HFF-Myc (cell line): ENCODE data around the gene ENDOG.
A peak's percentile ranks its signal among the peaks of the same experiment; 100 is the strongest.

ENCODE experiments used
- DNase-seq: peaks from one replicate; pipeline ENCODE4 v3.0.0-alpha.2; 2011; ENCODE audit warnings: low read depth; ENCODE audit errors: extremely low read depth
- H3K4me3 ChIP-seq: replicated peaks from 2 replicates; pipeline ENCODE4 v1.5.1; 2011; ENCODE audit warnings: low read depth, mild to moderate bottlenecking, control low read depth, low read length
- TF ChIP-seq, protein P1 (sequence below): IDR thresholded peaks from 2 replicates; pipeline ENCODE4 v1.5.1; 2012; ENCODE audit warnings: mild to moderate bottlenecking, low read depth, low read length, control low read depth; ENCODE audit errors: missing control alignments

Gene ENDOG

DNA sequence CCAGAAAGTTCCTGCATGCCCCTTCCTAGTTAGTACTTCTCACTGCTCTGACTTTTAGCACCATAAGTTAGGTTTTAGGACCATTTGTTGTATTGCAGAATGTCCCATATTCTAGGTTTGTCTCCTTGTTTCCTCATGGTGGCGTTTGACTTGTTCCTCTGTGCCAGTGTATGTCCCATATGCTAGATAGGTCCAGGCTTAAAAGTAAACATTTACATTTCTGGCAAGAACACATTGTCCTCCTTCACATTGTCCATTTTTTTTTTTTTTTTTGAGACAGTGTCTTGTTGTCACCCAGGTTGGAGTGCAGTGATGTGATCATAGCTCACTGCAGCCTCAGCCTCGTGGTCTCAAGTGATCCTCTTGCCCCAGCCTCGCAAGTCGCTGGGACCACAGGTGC lies 15.8 kb upstream of the ENDOG start:
- H3K4me3 ChIP-seq = no peak overlapping the region
- TF ChIP-seq, protein P1, sequence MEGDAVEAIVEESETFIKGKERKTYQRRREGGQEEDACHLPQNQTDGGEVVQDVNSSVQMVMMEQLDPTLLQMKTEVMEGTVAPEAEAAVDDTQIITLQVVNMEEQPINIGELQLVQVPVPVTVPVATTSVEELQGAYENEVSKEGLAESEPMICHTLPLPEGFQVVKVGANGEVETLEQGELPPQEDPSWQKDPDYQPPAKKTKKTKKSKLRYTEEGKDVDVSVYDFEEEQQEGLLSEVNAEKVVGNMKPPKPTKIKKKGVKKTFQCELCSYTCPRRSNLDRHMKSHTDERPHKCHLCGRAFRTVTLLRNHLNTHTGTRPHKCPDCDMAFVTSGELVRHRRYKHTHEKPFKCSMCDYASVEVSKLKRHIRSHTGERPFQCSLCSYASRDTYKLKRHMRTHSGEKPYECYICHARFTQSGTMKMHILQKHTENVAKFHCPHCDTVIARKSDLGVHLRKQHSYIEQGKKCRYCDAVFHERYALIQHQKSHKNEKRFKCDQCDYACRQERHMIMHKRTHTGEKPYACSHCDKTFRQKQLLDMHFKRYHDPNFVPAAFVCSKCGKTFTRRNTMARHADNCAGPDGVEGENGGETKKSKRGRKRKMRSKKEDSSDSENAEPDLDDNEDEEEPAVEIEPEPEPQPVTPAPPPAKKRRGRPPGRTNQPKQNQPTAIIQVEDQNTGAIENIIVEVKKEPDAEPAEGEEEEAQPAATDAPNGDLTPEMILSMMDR = no peak
- DNase-seq = no peak

DNA sequence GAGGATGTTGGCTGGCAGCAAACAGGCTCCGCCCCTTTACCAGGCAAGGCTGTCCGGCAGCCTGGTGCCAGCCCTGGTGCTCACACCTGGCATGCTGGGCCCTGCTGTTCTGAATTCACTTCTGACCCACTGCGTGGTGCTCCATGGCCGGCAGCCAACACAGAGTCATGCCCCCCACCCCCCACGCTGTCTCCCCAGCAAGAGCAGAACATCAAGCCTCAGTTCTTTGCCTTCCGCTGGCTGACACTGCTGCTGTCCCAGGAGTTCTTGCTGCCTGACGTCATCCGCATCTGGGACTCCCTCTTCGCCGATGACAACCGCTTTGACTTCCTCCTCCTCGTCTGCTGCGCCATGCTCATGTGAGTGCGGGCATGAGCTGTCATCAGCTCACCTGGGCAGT lies 12.6 kb upstream of the ENDOG start:
- TF ChIP-seq, protein P1 = no peak
- H3K4me3 ChIP-seq = no peak overlapping the region
- no peak for DNase-seq

DNA sequence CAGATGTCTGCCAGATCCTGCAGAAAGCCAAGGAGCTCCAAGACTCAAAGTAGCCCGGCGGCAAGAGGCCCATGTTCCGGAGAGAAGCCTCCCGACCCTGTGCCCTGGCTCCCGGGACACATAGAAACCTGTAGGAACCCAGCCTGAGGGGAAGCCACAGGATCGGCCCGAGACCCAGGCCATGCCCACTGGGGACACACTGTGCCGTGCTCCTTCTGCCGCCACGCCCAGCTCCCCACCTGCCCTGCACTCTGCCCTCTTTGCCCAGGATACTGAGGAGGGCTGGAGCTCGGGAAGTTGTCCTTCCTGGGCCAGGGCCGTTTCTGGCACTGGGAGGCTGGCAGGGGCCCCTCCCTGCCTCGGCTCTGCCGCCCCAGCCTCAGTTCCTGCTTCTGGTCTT lies 10.5 kb upstream of the ENDOG start:
- H3K4me3 ChIP-seq = no peak overlapping the region
- TF ChIP-seq, protein P1 = no peak
- DNase-seq = no peak

DNA sequence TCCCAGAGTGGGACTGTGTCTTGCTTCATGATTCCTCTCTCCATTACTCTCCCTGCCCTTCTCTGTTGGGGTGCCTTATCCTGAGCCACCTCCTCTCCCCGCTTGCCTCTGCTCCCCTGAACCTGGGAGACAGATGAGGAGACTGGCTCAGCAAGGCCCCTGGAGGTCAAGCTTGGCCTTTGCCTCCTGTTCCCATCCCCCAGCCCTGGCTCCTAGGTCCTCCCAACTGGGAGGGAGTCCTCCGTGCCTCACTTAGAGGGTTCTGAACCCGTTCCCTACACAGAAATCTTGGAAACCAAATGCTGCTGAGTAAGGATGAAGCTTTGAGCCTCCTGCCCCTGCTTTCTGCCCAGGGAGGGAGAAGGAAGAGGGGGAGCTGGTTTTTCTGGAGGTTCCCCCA lies 9.8 kb upstream of the ENDOG start:
- no peak overlapping the region for H3K4me3 ChIP-seq
- TF ChIP-seq, protein P1 = no peak
- no peak for DNase-seq

DNA sequence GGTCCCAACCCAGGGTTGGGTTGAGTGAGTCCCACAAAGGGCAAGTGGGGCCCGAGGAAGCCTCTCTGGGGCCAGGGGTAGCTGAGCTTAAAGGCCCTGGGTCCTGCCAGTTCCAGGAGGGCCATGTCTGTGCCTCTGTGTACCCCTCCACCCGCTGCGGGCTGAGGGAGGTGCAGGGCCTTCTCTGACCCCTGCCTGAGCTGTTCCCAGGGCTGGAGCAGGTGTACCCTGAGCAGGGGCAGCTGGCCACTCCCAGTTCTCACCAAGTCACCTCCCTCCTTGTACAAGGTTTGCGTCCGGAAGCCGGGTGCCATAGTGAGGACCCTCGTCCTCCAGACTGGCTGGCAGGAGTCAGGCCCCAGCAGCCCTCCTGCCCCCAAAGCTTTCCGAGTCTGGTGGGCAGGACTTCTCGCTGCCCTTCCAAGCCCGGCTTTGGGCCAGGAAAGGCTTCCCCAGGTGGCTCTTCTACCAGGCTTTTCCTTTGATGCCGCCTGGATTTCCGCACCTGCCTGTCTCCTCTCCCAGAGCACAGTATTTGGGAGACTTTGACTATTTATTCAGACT lies 9.2 kb upstream of the ENDOG start:
- TF ChIP-seq, protein P1 = no peak
- no peak for DNase-seq
- no peak overlapping the region for H3K4me3 ChIP-seq

DNA sequence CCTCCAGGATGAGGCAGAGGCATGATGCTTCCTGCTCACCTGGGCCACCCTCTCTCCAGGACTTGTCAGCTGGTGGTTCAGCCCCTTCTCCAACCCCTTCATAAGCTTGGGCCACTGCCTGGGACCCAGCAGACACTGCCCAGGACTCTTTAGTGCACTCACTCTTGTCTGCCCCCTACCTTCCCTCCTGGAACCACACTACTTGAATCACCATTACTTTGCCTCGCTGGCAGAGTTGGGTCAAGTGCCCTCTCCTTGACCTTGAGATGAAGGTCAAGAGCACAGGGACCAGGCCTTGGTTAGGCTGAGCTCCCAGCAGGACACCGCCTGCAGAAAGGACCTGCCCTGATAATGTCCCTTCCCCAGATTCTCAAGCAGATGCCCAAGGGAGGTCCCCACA lies 8.5 kb upstream of the ENDOG start:
- TF ChIP-seq, protein P1 = peak; percentile 9
- no peak for DNase-seq
- no peak overlapping the region for H3K4me3 ChIP-seq

DNA sequence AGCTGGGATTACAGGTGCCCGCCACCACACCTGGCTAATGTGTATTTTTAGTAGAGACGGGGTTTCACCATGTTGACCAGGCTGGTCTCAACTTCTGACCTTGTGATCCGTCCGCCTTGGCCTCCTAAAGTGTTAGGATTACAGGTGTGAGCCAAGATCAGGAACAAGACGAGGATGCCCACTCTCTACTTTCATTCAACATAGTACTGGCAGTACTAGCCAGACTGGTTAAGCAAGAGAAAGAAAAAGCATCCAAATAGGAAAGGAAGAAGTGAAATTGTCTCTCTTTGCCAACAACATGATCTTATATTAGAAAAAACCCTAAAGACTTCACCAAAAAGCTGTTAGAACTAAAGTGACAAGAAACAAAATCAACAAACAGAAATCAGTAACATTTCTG lies 7.4 kb upstream of the ENDOG start:
- no peak overlapping the region for H3K4me3 ChIP-seq
- DNase-seq = no peak
- TF ChIP-seq, protein P1 = no peak
